ENCODE measurements around the gene ADAT2.

DNA sequence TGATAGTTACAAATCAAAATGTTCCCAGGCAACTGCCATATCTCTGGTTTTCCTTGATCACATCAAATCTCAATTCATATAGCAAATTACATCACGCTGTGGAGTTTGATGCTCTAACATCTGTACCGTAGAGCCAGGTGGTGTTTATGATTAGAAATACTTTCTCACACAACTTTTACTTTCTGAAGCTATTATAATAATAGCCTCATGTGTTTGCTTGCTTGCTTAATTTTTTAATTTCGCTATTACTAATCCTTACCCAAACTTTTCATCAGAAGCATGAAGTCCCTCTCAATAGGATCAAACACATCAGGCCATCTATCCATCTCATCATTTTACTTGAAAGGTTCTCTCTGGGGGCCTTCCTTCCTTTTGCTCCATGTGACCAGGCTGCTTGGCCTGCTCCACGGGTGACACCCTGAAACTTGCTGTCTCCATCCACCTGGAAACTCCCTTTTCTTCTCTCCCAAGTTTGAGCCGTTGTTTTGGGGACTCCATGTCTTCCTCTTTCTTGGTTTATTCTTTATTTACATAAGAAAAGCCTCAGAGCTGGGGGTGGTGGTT lies 75.4 kb downstream of the ADAT2 start:
- TF ChIP-seq, protein P1, sequence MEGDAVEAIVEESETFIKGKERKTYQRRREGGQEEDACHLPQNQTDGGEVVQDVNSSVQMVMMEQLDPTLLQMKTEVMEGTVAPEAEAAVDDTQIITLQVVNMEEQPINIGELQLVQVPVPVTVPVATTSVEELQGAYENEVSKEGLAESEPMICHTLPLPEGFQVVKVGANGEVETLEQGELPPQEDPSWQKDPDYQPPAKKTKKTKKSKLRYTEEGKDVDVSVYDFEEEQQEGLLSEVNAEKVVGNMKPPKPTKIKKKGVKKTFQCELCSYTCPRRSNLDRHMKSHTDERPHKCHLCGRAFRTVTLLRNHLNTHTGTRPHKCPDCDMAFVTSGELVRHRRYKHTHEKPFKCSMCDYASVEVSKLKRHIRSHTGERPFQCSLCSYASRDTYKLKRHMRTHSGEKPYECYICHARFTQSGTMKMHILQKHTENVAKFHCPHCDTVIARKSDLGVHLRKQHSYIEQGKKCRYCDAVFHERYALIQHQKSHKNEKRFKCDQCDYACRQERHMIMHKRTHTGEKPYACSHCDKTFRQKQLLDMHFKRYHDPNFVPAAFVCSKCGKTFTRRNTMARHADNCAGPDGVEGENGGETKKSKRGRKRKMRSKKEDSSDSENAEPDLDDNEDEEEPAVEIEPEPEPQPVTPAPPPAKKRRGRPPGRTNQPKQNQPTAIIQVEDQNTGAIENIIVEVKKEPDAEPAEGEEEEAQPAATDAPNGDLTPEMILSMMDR (IDR thresholded peaks at IDR 0.05; ENCODE audit: control extremely low read depth in 1 of 3, insufficient read depth in 1 of 3, low read depth in 1 of 3, low read length in 3 of 3) = no peak
- TF ChIP-seq MAX (IDR thresholded peaks at IDR 0.05) (no peak), SIX5 (IDR thresholded peaks at IDR 0.05; ENCODE audit: low read depth, low read length) (no peak), POLR2AphosphoS5 (IDR thresholded peaks at IDR 0.05; ENCODE audit: low read depth, low read length) (no peak), GTF2F1 (IDR thresholded peaks at IDR 0.05; ENCODE audit: borderline replicate concordance, low read depth, low read length) (no peak), RFX5 (IDR thresholded peaks at IDR 0.05; ENCODE audit: borderline replicate concordance, low read depth, low read length) (no peak), YY1 (IDR thresholded peaks at IDR 0.05; ENCODE audit: low read depth, low read length) (no peak), SUZ12 (IDR thresholded peaks at IDR 0.05; ENCODE audit: low read length) (no peak), PHF8 (conservative IDR thresholded peaks at IDR 0.05; ENCODE audit: low read depth, low read length) (no peak), CREB1 (IDR thresholded peaks at IDR 0.05) (no peak)
